Testis (tissue), 2 donors: ENCODE results near the gene SCGB1D1.

ENCODE experiments used
- CTCF ChIP-seq, 3 experiments: fragments of 450-650 bp in 2 of 3; fragments of 200-600 bp in 1 of 3; sonication (generic) in 1 of 3; IDR thresholded peaks; one replicate each; pipeline ENCODE4 v1.5.1; 2016 to 2019; ENCODE audit warnings: antibody characterized with exemption in 3 of 3, mild to moderate bottlenecking in 2 of 3, moderate library complexity in 1 of 3
- POLR2A ChIP-seq: fragments of 450-650 bp; IDR thresholded peaks from one replicate; pipeline ENCODE4 v1.6.1; 2017; ENCODE audit warnings: antibody characterized with exemption, mild to moderate bottlenecking, moderate library complexity

DNA sequence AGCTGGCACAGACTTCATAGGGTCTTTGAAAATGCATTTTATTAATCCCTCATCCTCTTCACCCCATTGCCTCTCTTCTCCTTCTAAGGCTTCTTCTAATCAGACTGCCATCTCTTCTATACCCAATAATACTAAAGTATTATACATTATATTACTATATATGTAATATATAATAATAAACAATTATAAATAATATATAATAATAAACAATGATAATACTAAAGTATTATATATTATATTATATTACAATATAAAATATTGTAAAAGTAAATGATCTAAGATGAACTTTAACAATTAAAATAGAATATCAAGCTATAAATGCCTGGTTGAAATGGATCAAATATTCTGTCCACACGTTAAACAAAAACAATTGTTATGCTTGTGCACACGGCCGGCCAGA is 31.5 kb downstream of the SCGB1D1 start:
- TF ChIP-seq CTCF (IDR thresholded peaks at IDR 0.05), result no peak
- TF ChIP-seq POLR2A, result no peak
